ENCODE measurements around the gene DSE. TPM values are rescaled to one million over a fixed set of nuclear protein-coding genes. Genes with fewer than 3 reads are reported as not detected.

DSE gene
- total and polyA plus RNA-seq, 2 donors (not counting 1 experiment from before 2014, with no cell fraction given), result 71.0 to 89.2 TPM

DNA sequence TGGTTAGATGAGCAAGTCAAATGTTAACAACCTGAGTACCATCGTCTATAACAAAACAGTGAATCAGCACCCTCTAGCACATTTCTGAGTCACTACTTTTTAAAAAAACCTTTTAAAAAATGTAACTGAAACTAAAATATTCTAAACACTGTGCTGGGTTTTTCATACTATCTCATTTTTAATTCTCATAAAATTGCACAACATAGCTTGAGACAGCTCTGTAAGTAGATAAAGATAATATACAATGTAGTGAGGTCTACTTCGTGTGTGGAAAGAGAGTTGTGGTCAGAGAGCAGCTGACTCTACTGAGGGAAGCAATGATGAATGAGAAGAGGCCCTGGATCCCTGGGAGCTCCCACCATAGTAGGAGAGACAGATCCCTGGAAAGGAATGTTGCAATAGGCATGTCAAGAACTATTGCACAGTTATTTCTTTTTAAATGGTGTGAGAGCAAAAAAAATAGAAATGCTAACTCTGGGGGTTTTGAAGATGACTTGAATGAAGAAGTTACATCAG lies 76.8 kb downstream of the DSE start:
- Histone ChIP-seq H3K27me3 (ENCODE audit: control insufficient read depth, insufficient read depth, low read length) (no peaks in the 10 kb centered on the region), H3K4me2 (ENCODE audit: extremely low read depth, insufficient read depth, low read length) (peak overlapping the region; percentile 48), H4K20me1 (ENCODE audit: control insufficient read depth, extremely low read depth, insufficient read depth, low read length) (no peaks in the 10 kb centered on the region), H3K36me3 (ENCODE audit: control insufficient read depth, insufficient read depth, low read length) (no peaks in the 10 kb centered on the region), H2AFZ (ENCODE audit: low read length) (no peak overlapping the region), H3K4me3 (replicated peaks in 1 of 4; ENCODE audit: control extremely low read depth in 1 of 4, insufficient read depth in 1 of 4, low read depth in 3 of 4, low read length in 4 of 4) (peak overlapping the region in 1 of 4 experiments; percentile 19), H3K27ac (ENCODE audit: insufficient read depth, low read length) (peak overlapping the region; percentile 41), H3K9ac (ENCODE audit: insufficient read depth, low read length) (no peak overlapping the region), H3K79me2 (ENCODE audit: control insufficient read depth, insufficient read depth, low read length) (no peaks in the 10 kb centered on the region), H3K4me1 (ENCODE audit: control insufficient read depth, extremely low read depth, insufficient read depth, low read length) (peaks cover 10% of the 10 kb centered on the region), H3K9me3 (ENCODE audit: control insufficient read depth, insufficient read depth, low read depth, low read length) (no peaks in the 10 kb centered on the region)
- DNase-seq (ENCODE audit: low read depth in 2 of 2), result peak; percentile 98 to 99
- TF ChIP-seq, protein P1, sequence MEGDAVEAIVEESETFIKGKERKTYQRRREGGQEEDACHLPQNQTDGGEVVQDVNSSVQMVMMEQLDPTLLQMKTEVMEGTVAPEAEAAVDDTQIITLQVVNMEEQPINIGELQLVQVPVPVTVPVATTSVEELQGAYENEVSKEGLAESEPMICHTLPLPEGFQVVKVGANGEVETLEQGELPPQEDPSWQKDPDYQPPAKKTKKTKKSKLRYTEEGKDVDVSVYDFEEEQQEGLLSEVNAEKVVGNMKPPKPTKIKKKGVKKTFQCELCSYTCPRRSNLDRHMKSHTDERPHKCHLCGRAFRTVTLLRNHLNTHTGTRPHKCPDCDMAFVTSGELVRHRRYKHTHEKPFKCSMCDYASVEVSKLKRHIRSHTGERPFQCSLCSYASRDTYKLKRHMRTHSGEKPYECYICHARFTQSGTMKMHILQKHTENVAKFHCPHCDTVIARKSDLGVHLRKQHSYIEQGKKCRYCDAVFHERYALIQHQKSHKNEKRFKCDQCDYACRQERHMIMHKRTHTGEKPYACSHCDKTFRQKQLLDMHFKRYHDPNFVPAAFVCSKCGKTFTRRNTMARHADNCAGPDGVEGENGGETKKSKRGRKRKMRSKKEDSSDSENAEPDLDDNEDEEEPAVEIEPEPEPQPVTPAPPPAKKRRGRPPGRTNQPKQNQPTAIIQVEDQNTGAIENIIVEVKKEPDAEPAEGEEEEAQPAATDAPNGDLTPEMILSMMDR (conservative IDR thresholded peaks at IDR 0.05 in 1 of 2, IDR thresholded peaks at IDR 0.05 in 1 of 2; ENCODE audit: low read depth in 1 of 2, low read length in 2 of 2), result no peak
- no peak for TF ChIP-seq EZH2 (IDR thresholded peaks at IDR 0.05; ENCODE audit: low read length, missing control alignments)

DNA sequence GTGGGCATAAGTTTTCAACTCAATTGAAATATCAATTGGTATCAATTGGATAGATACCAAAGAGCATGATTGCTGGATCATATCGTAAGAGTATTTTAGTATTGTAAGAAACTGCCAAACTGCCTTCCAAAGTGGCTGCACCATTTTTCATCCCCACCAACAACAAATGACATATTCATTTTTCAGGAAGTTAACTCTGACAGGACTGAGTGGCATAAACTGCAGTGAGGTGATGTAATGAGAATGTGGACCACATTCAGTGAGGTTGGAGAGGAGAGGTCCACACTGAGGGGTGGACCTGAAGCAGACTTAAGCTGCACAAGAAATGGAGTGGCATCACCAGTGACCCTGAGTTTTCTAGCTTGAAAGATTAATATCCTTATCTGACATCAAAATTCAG lies 78.8 kb downstream of the DSE start:
- Histone ChIP-seq H3K79me2 (ENCODE audit: control insufficient read depth, insufficient read depth, low read length) (no peaks in the 10 kb centered on the region), H3K4me2 (ENCODE audit: extremely low read depth, insufficient read depth, low read length) (no peak overlapping the region), H3K27ac (ENCODE audit: insufficient read depth, low read length) (no peak overlapping the region), H3K4me1 (ENCODE audit: control insufficient read depth, extremely low read depth, insufficient read depth, low read length) (peaks cover 10% of the 10 kb centered on the region), H3K9ac (ENCODE audit: insufficient read depth, low read length) (no peak overlapping the region), H3K9me3 (ENCODE audit: control insufficient read depth, insufficient read depth, low read depth, low read length) (no peaks in the 10 kb centered on the region), H3K27me3 (ENCODE audit: control insufficient read depth, insufficient read depth, low read length) (no peaks in the 10 kb centered on the region), H3K4me3 (replicated peaks in 1 of 4; ENCODE audit: control extremely low read depth in 1 of 4, insufficient read depth in 1 of 4, low read depth in 3 of 4, low read length in 4 of 4) (no peak overlapping the region), H4K20me1 (ENCODE audit: control insufficient read depth, extremely low read depth, insufficient read depth, low read length) (no peaks in the 10 kb centered on the region), H3K36me3 (ENCODE audit: control insufficient read depth, insufficient read depth, low read length) (no peaks in the 10 kb centered on the region), H2AFZ (ENCODE audit: low read length) (no peak overlapping the region)
- TF ChIP-seq, protein P1 (conservative IDR thresholded peaks at IDR 0.05 in 1 of 2, IDR thresholded peaks at IDR 0.05 in 1 of 2; ENCODE audit: low read depth in 1 of 2, low read length in 2 of 2), result no peak
- TF ChIP-seq EZH2 (IDR thresholded peaks at IDR 0.05; ENCODE audit: low read length, missing control alignments), result no peak
- DNase-seq (ENCODE audit: low read depth in 2 of 2), result no peak

DNA sequence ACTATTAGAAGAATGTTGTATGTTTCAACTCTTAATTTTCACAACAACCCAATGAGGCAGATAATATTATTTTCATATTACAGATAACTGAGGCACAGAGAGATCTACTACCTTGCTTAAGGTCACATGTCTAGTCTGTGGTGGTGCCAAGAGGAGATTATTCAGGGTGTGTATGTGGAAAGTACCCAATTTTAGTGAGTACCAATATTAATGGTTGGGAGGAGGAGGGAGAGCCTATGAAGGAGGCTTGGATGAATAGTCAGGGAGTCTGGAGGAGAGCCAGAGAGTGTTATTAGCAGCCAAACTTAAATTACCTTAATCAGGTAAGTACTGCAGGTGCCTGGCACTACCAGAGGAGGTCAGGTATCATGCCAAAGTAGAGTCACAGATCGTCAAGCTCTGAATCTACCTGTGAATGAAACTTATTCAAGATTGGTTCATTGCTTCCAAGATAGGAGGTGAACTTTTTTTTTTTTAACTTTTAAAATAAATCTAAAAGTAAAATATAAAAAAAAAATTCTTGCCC lies 79.5 kb downstream of the DSE start:
- Histone ChIP-seq H3K4me2 (ENCODE audit: extremely low read depth, insufficient read depth, low read length) (no peak overlapping the region), H3K9ac (ENCODE audit: insufficient read depth, low read length) (no peak overlapping the region)
- no peak for TF ChIP-seq EZH2 (IDR thresholded peaks at IDR 0.05; ENCODE audit: low read length, missing control alignments)
- TF ChIP-seq, protein P1 (conservative IDR thresholded peaks at IDR 0.05 in 1 of 2, IDR thresholded peaks at IDR 0.05 in 1 of 2; ENCODE audit: low read depth in 1 of 2, low read length in 2 of 2), result no peak

More for the DNA sequence above, 79.5 kb downstream of the DSE start:
- Histone ChIP-seq H3K27me3 (ENCODE audit: control insufficient read depth, insufficient read depth, low read length) (no peaks in the 10 kb centered on the region), H4K20me1 (ENCODE audit: control insufficient read depth, extremely low read depth, insufficient read depth, low read length) (no peaks in the 10 kb centered on the region), H2AFZ (ENCODE audit: low read length) (no peak overlapping the region), H3K79me2 (ENCODE audit: control insufficient read depth, insufficient read depth, low read length) (no peaks in the 10 kb centered on the region), H3K4me3 (replicated peaks in 1 of 4; ENCODE audit: control extremely low read depth in 1 of 4, insufficient read depth in 1 of 4, low read depth in 3 of 4, low read length in 4 of 4) (no peak overlapping the region), H3K9me3 (ENCODE audit: control insufficient read depth, insufficient read depth, low read depth, low read length) (no peaks in the 10 kb centered on the region), H3K36me3 (ENCODE audit: control insufficient read depth, insufficient read depth, low read length) (no peaks in the 10 kb centered on the region), H3K4me1 (ENCODE audit: control insufficient read depth, extremely low read depth, insufficient read depth, low read length) (peaks cover 10% of the 10 kb centered on the region), H3K27ac (ENCODE audit: insufficient read depth, low read length) (no peak overlapping the region)
- no peak for DNase-seq (ENCODE audit: low read depth in 2 of 2)
